Adrenal gland (tissue), 5 donors: ENCODE data around the gene CYP1B1.

Experiments
- CTCF ChIP-seq, 6 experiments: fragments of 450-650 bp in 4 of 6; fragments of 200-600 bp in 2 of 6; sonication (generic) in 1 of 6; IDR thresholded peaks; 1 replicate in 5 of 6; 2 replicates in 1 of 6; pipeline versions ENCODE4 v1.5.1 to v1.8.0; 2016 to 2021; ENCODE audit warnings: antibody characterized with exemption in 6 of 6, mild to moderate bottlenecking in 2 of 6, moderate library complexity in 1 of 6
- POLR2A ChIP-seq, 2 donors: fragments of 450-650 bp; IDR thresholded peaks; one replicate each; pipeline ENCODE4 v1.6.1; 2017; ENCODE audit warnings: antibody characterized with exemption in 2 of 2, mild to moderate bottlenecking in 2 of 2, moderate library complexity in 1 of 2
- donor health status: DM: no; HTN: no; CAD: no.

- TF ChIP-seq CTCF (IDR thresholded peaks at IDR 0.05) (no peak), POLR2A (IDR thresholded peaks at IDR 0.05) (no peak)
Measured at GRCh38 chr2:38028829-38029228, 47.1 kb downstream of the CYP1B1 start.
